GM19035 (cell line): Measurements from ENCODE around the gene PHLDB3.

Experiments used
- ATAC-seq: cut with Tn5 transposase; IDR thresholded peaks from one replicate; pipeline ENCODE4 v1.9.1; 2021; ENCODE audit not compliant: unreplicated experiment

The PHLDB3 gene

DNA sequence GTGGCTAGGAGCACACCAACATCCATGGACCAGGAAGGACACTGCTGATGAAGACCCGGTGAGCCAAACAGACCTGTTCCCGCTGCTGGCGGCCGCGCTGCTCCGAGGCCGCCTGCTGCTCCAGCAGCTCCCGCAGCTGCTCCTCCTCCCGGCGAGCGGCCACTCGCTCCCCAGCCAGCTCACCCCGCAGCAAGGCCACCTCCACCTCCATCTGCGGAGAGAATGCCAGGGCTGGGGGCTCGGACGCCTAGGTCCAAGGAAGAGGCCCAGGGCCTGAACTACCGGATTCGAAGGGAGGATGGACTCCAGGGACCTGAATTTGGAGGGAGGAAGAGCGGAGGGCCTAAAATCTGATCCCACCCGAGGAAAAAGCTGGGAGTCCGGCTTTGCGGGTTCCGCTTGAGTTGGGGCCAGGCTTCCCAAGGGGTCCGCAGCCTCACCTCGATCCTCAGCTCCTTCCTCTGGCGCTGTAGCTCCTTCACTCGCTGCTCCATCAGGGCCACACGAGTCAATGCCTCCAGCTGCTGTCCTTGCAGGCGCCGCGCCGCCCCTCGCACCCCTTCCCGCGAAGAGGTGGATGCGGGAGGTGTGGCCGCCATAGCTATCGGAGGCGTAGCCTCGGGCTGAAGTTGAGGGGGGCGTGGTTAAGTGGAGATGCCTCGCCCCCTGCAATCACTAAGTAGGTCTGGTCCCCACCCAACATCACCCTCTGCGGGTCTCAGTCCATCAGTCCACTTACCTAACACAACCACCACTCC lies 2.7 kb downstream of the PHLDB3 start:
- ATAC-seq: no peak

DNA sequence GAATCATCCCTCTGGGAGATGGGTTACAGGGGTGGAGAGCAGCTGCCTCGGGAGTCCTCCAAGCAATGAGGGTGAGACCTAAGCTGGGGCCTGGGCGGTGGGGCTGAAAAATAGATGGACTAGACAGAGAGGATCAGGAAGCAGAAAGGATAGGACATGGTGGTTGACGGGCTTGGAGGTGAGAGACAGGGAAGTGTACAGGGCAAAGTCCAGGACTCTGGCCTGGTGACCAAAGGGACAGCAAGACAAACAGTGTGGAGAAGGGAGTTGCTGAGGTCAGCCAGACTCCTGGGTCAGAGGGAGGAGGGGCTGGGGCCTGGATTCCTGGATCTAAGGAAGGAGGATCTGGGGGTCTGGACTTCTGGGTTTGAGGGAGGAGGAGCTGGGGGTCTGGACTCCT lies 5.5 kb downstream of the PHLDB3 start:
- no peak for ATAC-seq

- no peak for ATAC-seq
These were observed 6.2 kb downstream of the PHLDB3 start for GRCh38 chr19:43498233-43498842.

DNA sequence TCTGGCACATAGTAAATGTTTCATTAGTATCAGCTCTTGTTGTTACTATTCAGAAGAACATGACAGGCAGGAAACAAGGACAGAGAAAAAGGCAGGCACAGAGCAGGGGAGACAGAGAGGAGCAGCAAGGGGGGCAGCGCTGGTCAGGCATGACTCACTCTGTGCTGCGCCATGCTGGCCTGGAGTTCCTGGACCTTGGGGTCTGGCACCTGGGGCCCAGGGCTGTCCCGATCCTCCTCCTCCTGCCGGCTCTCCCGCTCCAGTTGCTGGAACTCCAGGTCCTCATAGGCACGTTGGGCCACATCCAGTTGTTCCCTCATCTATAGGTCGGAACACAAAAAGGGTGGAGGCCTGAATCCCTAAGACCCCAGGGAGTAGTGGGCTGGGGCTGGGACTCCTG lies 7.6 kb downstream of the PHLDB3 start:
- no peak for ATAC-seq

- ATAC-seq: no peak
These were observed 9.5 kb downstream of the PHLDB3 start for GRCh38 chr19:43495082-43495481.

DNA sequence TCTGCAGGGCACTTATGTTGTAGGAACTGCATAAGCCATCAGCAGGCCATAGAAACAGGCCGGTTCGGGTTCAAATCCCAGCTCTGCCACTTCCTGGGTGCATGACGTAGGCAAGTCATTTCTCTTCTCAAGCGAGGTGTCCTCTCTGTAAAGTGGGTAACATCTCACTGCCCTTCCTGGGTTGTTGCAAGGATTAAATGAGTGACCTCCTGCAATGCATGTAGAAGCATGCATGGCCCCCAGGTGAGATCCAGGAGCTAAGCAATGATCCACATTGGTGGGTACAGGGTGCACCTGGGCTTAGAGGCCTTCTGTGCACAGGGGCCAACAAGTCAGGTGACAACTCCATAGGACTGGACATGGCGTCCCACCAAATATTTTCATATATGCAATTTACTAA lies 13.8 kb downstream of the PHLDB3 start:
- ATAC-seq: no peak

DNA sequence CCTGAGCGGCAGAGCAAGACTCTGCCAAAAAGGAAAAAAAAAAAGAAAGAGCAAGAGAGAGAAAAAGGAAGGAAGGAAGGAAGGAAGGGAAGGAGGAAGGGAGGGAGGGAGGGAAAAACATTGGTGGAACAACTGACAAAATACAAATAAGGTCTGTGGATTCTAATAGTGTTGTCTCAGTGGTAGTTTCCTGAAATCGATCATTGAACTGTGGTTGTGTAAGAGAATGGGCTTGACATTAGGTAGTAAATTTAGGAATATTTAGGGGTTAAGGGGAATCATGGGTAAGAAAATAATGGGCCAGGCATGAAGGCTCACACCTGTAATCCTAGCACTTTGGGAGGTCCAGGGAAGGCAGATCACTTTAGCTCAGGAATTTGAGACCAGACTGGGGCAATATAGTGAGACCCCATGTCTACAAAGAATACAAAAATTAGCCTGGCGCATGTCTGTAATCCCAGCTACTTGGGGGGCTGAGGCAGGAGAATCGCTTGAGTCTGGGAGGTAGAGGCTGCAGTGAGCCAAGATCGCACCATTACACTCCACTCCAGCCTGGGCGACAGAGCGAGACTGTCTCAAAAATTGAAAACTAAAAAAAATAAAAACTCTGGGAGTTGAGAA lies 14.5 kb downstream of the PHLDB3 start:
- ATAC-seq: no peak

DNA sequence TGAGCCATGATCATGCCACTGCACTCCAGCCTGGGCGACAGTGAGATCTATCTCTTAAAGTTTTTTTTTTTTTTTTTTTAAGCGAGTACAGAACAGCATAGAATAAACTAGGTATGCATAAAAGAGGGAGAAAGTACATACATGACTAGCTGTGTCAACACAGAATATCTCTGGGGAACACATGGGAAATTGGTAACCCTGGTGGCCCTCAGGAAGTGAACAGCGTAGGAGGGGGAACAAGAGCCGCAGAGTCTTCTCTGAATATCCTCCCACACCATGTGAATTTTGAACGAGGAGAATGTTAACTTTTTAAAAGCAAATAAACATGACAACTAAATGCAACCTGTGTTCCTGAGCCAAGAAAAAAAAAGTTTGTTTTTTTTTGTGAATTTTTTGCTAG lies 15.2 kb downstream of the PHLDB3 start:
- ATAC-seq: no peak

GRCh38 chr19:43488179-43488578 lies 16.4 kb downstream of the PHLDB3 start:
- ATAC-seq: no peak

- no peak for ATAC-seq
These were observed 18.1 kb downstream of the PHLDB3 start for GRCh38 chr19:43486412-43486811.

GRCh38 chr19:43485951-43486350 lies 18.6 kb downstream of the PHLDB3 start:
- no peak for ATAC-seq

DNA sequence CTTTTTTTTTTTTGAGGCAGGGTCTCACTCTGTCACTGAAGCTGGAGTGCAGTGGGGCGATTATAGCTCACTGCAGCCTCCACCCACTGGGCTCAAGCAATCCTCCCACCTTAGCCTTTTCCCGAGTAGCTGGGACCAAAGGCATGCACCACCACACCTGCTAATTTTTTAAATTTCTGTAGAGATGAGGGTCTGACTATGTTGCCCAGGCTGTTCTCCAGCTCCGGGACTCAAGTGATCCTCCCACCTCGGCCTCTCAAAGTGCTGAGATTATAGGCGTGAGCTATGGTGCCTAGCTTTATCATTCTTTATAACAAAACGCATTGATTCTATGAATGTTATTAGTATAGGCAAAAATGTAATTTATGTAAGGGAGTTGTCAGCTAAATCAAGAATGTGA lies 21.3 kb downstream of the PHLDB3 start:
- ATAC-seq: no peak

- ATAC-seq: no peak
These were observed 22.4 kb downstream of the PHLDB3 start for GRCh38 chr19:43482193-43482592.

DNA sequence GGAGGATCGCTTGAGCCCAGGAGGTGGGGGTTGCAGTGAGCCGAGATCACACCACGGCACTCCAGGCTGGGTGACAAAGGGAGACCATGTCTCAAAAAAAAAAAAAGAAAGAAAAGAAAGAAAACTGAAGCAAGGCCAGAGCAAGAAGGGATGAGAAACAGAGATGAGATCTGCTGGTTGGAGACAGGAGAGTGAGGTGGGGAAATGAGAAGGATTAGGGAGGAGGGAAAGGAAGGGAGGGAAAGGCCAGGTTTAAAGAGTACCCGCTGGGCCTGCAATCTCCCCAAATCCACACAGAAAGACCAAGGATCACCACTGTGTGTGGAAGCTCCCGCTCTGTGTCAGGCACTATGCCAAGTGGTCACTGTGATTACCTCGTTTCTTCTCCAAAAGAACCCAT lies 22.8 kb downstream of the PHLDB3 start:
- ATAC-seq: no peak

DNA sequence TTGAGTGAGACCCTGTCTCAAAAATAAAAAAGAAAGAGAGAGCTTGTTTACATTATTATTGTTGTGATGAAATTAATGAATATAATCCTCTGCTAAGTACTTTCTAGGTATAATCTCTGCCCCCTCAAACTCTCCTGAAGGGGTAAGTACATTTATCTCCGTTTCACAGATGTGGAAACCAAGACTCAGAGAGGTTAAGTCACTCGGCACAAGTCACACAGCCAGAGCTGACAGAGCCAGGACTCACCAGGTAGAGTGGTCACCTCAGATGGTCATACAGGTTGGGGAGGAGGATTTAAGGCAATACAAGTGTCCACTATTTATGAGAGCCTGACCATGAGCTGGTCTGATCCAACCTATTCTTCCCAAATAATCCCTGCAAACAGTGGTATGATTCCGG lies 24.0 kb downstream of the PHLDB3 start:
- ATAC-seq: no peak

DNA sequence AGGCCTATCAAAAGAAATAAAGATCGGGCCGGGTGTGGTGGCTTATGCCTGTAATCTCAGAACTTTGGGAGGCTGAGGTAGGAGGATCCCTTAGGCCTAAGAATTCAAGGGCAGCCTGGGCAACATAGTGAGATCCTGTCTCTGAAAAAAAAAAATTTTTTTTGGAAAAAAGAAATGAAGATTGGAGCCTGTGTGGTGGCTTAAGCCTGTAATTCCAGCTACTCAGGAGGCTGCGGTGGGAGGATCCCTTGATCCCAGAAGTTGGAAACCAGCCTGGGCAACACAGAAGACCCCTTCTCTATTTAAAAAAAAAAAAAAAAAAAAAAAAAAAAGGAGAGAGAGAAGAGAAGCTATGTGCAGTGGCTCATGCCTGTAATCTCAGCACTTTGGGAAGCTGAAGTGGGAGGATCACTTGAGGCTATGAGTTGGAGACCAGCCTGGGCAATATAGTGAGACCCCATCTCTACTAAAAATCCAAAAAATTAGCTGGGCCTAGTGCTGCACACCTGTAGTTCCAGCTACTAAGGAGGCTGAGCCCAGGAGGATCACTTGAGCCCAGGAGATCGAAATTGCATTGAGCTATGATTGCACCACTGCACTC lies 24.5 kb downstream of the PHLDB3 start:
- no peak for ATAC-seq

DNA sequence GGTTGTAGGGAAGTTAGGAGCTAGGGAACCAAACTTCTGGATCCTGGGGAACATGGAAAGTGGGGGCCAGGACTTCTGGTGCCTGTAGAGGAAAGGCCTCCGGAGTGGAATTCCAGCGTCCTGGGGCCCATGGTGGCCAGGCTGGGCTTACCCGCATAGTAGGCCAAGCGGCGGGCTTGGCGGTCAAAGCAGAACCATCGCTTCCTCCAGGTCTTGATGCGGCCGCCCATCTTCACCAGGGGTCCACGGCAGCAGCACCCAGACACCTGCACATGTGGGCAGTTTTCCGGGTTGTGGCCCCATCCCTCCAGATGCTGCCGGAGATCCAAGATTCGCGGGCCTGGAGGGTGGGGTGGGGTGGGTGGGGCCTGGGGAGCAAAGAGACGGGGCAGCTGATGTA lies 25.3 kb downstream of the PHLDB3 start:
- no peak for ATAC-seq

DNA sequence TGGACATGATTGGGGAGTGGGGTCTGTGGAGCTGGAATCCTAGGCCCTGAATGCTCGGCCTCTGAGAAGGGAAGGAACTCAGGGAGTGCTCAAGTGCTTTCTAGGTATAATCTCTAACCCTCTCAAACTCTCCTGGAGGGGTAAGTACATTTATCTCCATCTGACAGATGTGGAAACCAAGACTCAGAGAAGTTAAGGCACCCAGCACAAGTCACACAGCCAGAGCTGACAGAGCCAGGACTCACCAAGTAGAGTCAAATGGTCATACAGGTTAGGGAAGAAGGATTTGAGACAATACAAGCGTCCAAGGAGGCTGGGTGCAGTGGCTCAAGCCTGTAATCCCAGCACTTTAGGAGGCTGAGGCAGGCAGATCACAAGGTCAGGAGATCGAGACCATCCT lies 26.2 kb downstream of the PHLDB3 start:
- ATAC-seq: no peak

- no peak for ATAC-seq
These were observed 27.9 kb downstream of the PHLDB3 start for GRCh38 chr19:43476606-43477005.

DNA sequence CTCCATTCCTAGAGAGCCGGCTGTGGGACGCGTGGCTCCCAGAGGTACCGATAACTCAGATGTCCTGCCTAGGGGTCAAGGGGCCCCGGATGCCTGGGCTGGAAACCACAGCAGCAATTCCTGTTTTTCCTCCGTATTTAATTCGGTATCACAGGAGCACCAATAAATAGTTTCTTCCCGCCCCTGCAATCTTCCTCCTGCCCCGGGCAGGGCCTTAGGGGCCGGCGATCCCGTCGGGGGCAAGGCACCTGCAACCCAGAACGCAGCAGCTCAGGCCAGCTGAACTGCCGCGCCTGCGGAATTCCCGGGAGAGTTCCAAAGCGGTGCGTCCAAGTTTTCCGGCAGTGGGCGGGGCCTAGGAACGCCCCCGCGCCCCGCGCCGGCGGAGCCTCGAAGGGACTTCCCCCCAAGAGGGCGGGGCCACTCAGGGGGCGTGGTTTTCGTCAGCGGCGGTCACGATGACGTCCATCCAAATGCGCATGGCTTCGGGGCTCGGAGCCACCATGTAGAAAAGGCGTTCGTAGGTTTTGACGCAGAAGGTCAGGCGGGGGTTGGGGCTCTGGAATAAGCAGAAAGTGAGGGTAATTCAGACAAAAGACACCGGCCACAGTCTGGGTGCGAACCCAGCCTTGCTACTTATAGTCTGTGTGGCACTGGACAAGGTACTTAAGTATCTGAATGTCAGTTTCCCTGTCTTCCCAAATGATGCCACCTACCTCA lies 29.4 kb downstream of the PHLDB3 start:
- peak; percentile 70 for ATAC-seq

- ATAC-seq: no peak
These were observed 30.1 kb downstream of the PHLDB3 start for GRCh38 chr19:43474487-43474886.
